SK-N-SH (cell line): ENCODE data around the gene SLC35F6. TPM values are rescaled to one million over a fixed set of nuclear protein-coding genes. Genes with fewer than 3 reads are reported as not detected.

Experiments used
- CTCF ChIA-PET: fragments of 300-600, 350-600 bp; formaldehyde crosslinking; extraction: SDS; loops from one replicate; lab custom pipeline; 2021; lab: Yijun Ruan, JAX
- POLR2A ChIA-PET: fragments of 350-600 bp; sonication (Branson Sonifier 250); formaldehyde crosslinking; extraction: SDS; loops from one replicate; lab custom pipeline; 2020; ENCODE audit warnings: antibody characterized with exemption, inconsistent platforms; lab: Yijun Ruan, JAX
- DNase-seq: peaks from one replicate; pipeline ENCODE4 v3.0.0; 2012
- H2AFZ ChIP-seq: fragments of 200-600 bp; sonication (generic); 2 replicates; pipeline ENCODE4 v1.8.1; 2016; ENCODE audit warnings: antibody characterized with exemption, mild to moderate bottlenecking, low read depth
- H3F3A ChIP-seq: fragments of 200-600 bp; sonication (generic); replicated peaks from 2 replicates; pipeline ENCODE3; 2016; ENCODE audit warnings: antibody characterized with exemption, mild to moderate bottlenecking; ENCODE audit not compliant: insufficient read depth
- H3K27ac ChIP-seq, 2 experiments: fragments of 200-500 bp in 1 of 2; fragments of 200-600 bp in 1 of 2; sonication (Bioruptor generic) in 1 of 2; sonication (generic), shearing (Covaris generic) in 1 of 2; 2 replicates each; pipeline versions ENCODE4 v1.5.1 to v1.6.1; 2014 to 2016; ENCODE audit warnings: low read depth in 2 of 2, inconsistent platforms in 1 of 2, low read length in 1 of 2, mild to moderate bottlenecking in 1 of 2, mixed read lengths in 1 of 2
- H3K27me3 ChIP-seq: fragments of 200-600 bp; sonication (generic), shearing (Covaris generic); 2 replicates; pipeline ENCODE4 v1.6.1; 2016; ENCODE audit warnings: mixed run types; ENCODE audit not compliant: insufficient read depth
- H3K36me3 ChIP-seq, 2 experiments: fragments of 200-500 bp in 1 of 2; fragments of 200-600 bp in 1 of 2; sonication (Bioruptor generic) in 1 of 2; sonication (generic) in 1 of 2; replicated peaks in 1 of 2; 2 replicates each; pipeline versions ENCODE3 to v1.5.1; 2014 to 2016; ENCODE audit warnings: low read length in 1 of 2, mild to moderate bottlenecking in 1 of 2; ENCODE audit not compliant: insufficient read depth in 2 of 2, control insufficient read depth in 1 of 2
- H3K4me1 ChIP-seq, 2 experiments: fragments of 200-500 bp in 1 of 2; fragments of 200-600 bp in 1 of 2; sonication (Bioruptor generic) in 1 of 2; sonication (generic), shearing (Covaris generic) in 1 of 2; 2 replicates each; pipeline versions ENCODE4 v1.5.1 to v1.6.1; 2014 to 2016; ENCODE audit warnings: low read depth in 1 of 2, low read length in 1 of 2, mixed run types in 1 of 2; ENCODE audit not compliant: insufficient read depth in 2 of 2, control insufficient read depth in 1 of 2
- H3K4me2 ChIP-seq: fragments of 200-600 bp; sonication (generic), shearing (Covaris generic); 2 replicates; pipeline ENCODE4 v1.6.1; 2017; ENCODE audit warnings: mixed run types
- H3K4me3 ChIP-seq, 2 experiments: fragments of 200-500 bp in 1 of 2; fragments of 200-600 bp in 1 of 2; sonication (Bioruptor generic) in 1 of 2; sonication (generic), shearing (Covaris generic) in 1 of 2; 2 replicates each; pipeline versions ENCODE4 v1.5.1 to v1.8.1; 2014 to 2016; ENCODE audit warnings: low read depth in 2 of 2, inconsistent platforms in 1 of 2, low read length in 1 of 2, mild to moderate bottlenecking in 1 of 2, mixed read lengths in 1 of 2, moderate library complexity in 1 of 2
- H3K79me2 ChIP-seq: fragments of 200-600 bp; sonication (generic); 2 replicates; pipeline ENCODE4 v1.8.1; 2017; ENCODE audit warnings: mild to moderate bottlenecking; ENCODE audit not compliant: insufficient read depth
- H3K9ac ChIP-seq: fragments of 200-600 bp; sonication (generic); 2 replicates; pipeline ENCODE4 v1.6.1; 2017; ENCODE audit warnings: mixed run types
- H3K9me2 ChIP-seq: fragments of 200-600 bp; sonication (generic); 2 replicates; pipeline ENCODE4 v1.6.1; 2017; ENCODE audit warnings: mixed run types
- H3K9me3 ChIP-seq: fragments of 200-600 bp; sonication (generic); 2 replicates; pipeline ENCODE4 v1.6.1; 2017; ENCODE audit warnings: mixed run types, mild to moderate bottlenecking, moderate library complexity
- H4K20me1 ChIP-seq: fragments of 200-600 bp; sonication (generic); 2 replicates; pipeline ENCODE4 v1.6.1; 2017; ENCODE audit warnings: mild to moderate bottlenecking, mixed run types; ENCODE audit not compliant: insufficient read depth
- CHD2 ChIP-seq: fragments of 150-350 bp; IDR thresholded peaks from 2 replicates; pipeline ENCODE4 v1.6.1; 2018; ENCODE audit warnings: low read length; ENCODE audit not compliant: partially characterized antibody
- CTCF ChIP-seq: fragments of 200-600 bp; sonication (generic); IDR thresholded peaks from 2 replicates; pipeline ENCODE4 v1.6.1; 2017; ENCODE audit warnings: antibody characterized with exemption, mild to moderate bottlenecking, moderate library complexity
- ELF1 ChIP-seq: IDR thresholded peaks from 2 replicates; pipeline ENCODE4 v1.4.0; 2012
- EZH2phosphoT487 ChIP-seq: fragments of 200-600 bp; sonication (generic); IDR thresholded peaks from 2 replicates; pipeline ENCODE4 v1.6.1; 2017; ENCODE audit warnings: low read depth, mixed run types, mild to moderate bottlenecking, antibody characterized with exemption, moderate library complexity, borderline replicate concordance
- FOXJ3 ChIP-seq: sonication (generic); formaldehyde crosslinking; IDR thresholded peaks from 2 replicates; pipeline ENCODE4 v1.5.1; 2020; ENCODE audit warnings: mild to moderate bottlenecking, missing genetic modification reagents
- GABPA ChIP-seq: IDR thresholded peaks from 2 replicates; pipeline ENCODE4 v1.4.0; 2012; ENCODE audit warnings: low read depth, mild to moderate bottlenecking
- JUND ChIP-seq: IDR thresholded peaks from 2 replicates; pipeline ENCODE4 v1.4.0; 2012
- MAX ChIP-seq: IDR thresholded peaks from 2 replicates; pipeline ENCODE4 v1.4.0; 2012; ENCODE audit warnings: low read depth
- MEF2A ChIP-seq: IDR thresholded peaks from 2 replicates; pipeline ENCODE4 v1.4.0; 2012; ENCODE audit warnings: low read depth, borderline replicate concordance
- MXI1 ChIP-seq: IDR thresholded peaks from 2 replicates; pipeline ENCODE4 v1.6.1; 2012; ENCODE audit warnings: mild to moderate bottlenecking, low read depth, low read length, improper control_type of control experiment
- NFIC ChIP-seq: IDR thresholded peaks from 2 replicates; pipeline ENCODE4 v1.4.0; 2012; ENCODE audit warnings: borderline replicate concordance
- PBX3 ChIP-seq: IDR thresholded peaks from 2 replicates; pipeline ENCODE4; 2012
- POLR2AphosphoS5 ChIP-seq: IDR thresholded peaks from 2 replicates; pipeline ENCODE4 v1.6.1; 2012; ENCODE audit warnings: low read depth, low read length
- RFX5 ChIP-seq: IDR thresholded peaks from 2 replicates; pipeline ENCODE4 v1.6.1; 2012; ENCODE audit warnings: mild to moderate bottlenecking, improper control_type of control experiment, low read length
- SIN3A ChIP-seq: IDR thresholded peaks from 2 replicates; pipeline ENCODE4 v1.6.1; 2012; ENCODE audit warnings: low read depth, mild to moderate bottlenecking, low read length, moderate library complexity, borderline replicate concordance
- SMC3 ChIP-seq: IDR thresholded peaks from 2 replicates; pipeline ENCODE4 v1.6.1; 2012; ENCODE audit warnings: low read depth, low read length, improper control_type of control experiment
- TAF1 ChIP-seq: IDR thresholded peaks from 2 replicates; pipeline ENCODE4 v1.6.1; 2012; ENCODE audit warnings: low read depth, mild to moderate bottlenecking, low read length, moderate library complexity, borderline replicate concordance
- TCF12 ChIP-seq: IDR thresholded peaks from 2 replicates; pipeline ENCODE4 v1.4.0; 2012
- TEAD4 ChIP-seq: IDR thresholded peaks from 2 replicates; pipeline ENCODE4 v1.4.0; 2012; ENCODE audit warnings: mild to moderate bottlenecking, borderline replicate concordance; ENCODE audit not compliant: insufficient read depth
- USF2 ChIP-seq: fragments of 150-350 bp; IDR thresholded peaks from 2 replicates; pipeline ENCODE4 v1.6.1; 2017; ENCODE audit warnings: antibody characterized with exemption, low read length, low read depth, borderline replicate concordance
- YY1 ChIP-seq: IDR thresholded peaks from 2 replicates; pipeline ENCODE4 v1.4.0; 2012; ENCODE audit warnings: low read depth, mild to moderate bottlenecking
- WGBS: methylation state at CpG from one replicate; pipeline ENCODE4 v1.1.6; 2017; ENCODE audit warnings: low lambda C conversion rate; 5-methylcytosine and 5-hydroxymethylcytosine counted together
- polyA plus RNA-seq, 3 experiments: library from polyadenylated mRNA; depleted of rRNA; stranded (reverse); fragments of >200 nt; gene quantifications; 2 replicates each; pipeline ENCODE4 v1.2.3, GENCODE V29; 2012

SLC35F6 gene
- polyA plus RNA-seq, 1 of the 3 experiments (the other 2 are of a cell fraction) = 16.0 TPM

GRCh38 chr2:26818255-26818654, 54.2 kb downstream of the SLC35F6 start:
- H3K79me2 ChIP-seq = no peaks in the 10 kb centered on the region
- no peaks in the 10 kb centered on the region for H3F3A ChIP-seq
- DNase-seq = no peak
- no peaks in the 10 kb centered on the region for H3K36me3 ChIP-seq
- H2AFZ ChIP-seq = no peak overlapping the region
- no peaks in the 10 kb centered on the region for H3K27me3 ChIP-seq
- no peaks in the 10 kb centered on the region for H3K9me2 ChIP-seq
- no peak overlapping the region for H3K9ac ChIP-seq
- no peaks in the 10 kb centered on the region for H4K20me1 ChIP-seq
- CTCF ChIA-PET = interaction anchor here (1.0 to 4.0 kb wide), 5 partner anchors 17 to 199 kb away, joined by 3 to 21 read pairs (median 4); no protein-coding TSS in a partner anchor
- 68% methylated on average over 5 of the region's 5 CpGs for WGBS
- H3K4me2 ChIP-seq = no peak overlapping the region
- no peak overlapping the region for H3K27ac ChIP-seq
- TF ChIP-seq MAX = no peak
- no peak for TF ChIP-seq TAF1
- TF ChIP-seq PBX3 = no peak
- TF ChIP-seq NFIC = no peak
- no peak for TF ChIP-seq USF2
- TF ChIP-seq POLR2AphosphoS5 = no peak
- no peak for TF ChIP-seq MXI1
- TF ChIP-seq TCF12 = no peak
- no peak for TF ChIP-seq ELF1
- no peak for TF ChIP-seq SMC3
- no peak for TF ChIP-seq FOXJ3 (CRISPR knock-in tag)
- TF ChIP-seq SIN3A = no peak
- TF ChIP-seq EZH2phosphoT487 = no peak
- no peak for TF ChIP-seq CHD2
- TF ChIP-seq GABPA = no peak
- TF ChIP-seq YY1 = no peak
- POLR2A ChIA-PET = no interaction called here
- H3K9me3 ChIP-seq = no peaks in the 10 kb centered on the region
- no peaks in the 10 kb centered on the region; a peak in 1 of 4 replicates for H3K4me1 ChIP-seq
- H3K4me3 ChIP-seq = no peak overlapping the region

GRCh38 chr2:26818972-26819371, 54.9 kb downstream of the SLC35F6 start:
- 61% methylated on average over 6 of the region's 6 CpGs for WGBS

More at GRCh38 chr2:26818972-26819371, 54.9 kb downstream of the SLC35F6 start:
- ChIA-PET POLR2A (no interaction called here), CTCF (interaction anchor here (1.0 to 4.0 kb wide), 4 partner anchors 17 to 198 kb away, joined by 3 to 21 read pairs (median 4); no protein-coding TSS in a partner anchor)
- Histone ChIP-seq H4K20me1 (no peaks in the 10 kb centered on the region), H3K4me3 (no peak overlapping the region), H3K4me2 (no peak overlapping the region), H3F3A (no peaks in the 10 kb centered on the region), H3K4me1 (no peaks in the 10 kb centered on the region; a peak in 1 of 4 replicates), H2AFZ (no peak overlapping the region), H3K27me3 (no peaks in the 10 kb centered on the region), H3K27ac (no peak overlapping the region), H3K9me2 (no peaks in the 10 kb centered on the region), H3K9ac (no peak overlapping the region), H3K9me3 (no peaks in the 10 kb centered on the region), H3K36me3 (no peaks in the 10 kb centered on the region), H3K79me2 (no peaks in the 10 kb centered on the region)
- TF ChIP-seq EZH2phosphoT487 = no peak
- TF ChIP-seq CTCF = no peak
- no peak for TF ChIP-seq TAF1
- no peak for TF ChIP-seq RFX5
- no peak for TF ChIP-seq CHD2
- TF ChIP-seq GABPA = no peak
- no peak for TF ChIP-seq MEF2A
- no peak for TF ChIP-seq JUND
- TF ChIP-seq SMC3 = no peak
- TF ChIP-seq TEAD4 = no peak
- TF ChIP-seq MAX = no peak
- no peak for TF ChIP-seq POLR2AphosphoS5
- no peak for TF ChIP-seq YY1
- no peak for DNase-seq
